ACHN (cell line): Measurements from ENCODE around the gene ATOSB.

Source experiments
- DNase-seq: peaks from one replicate; pipeline ENCODE4 v3.0.0-alpha.2; 2015
- in situ Hi-C: cut with HindIII; loops from 2 replicates; pipeline ENCODE4 v1.10.0; 2017; ENCODE audit warnings: low sequenced_read_pairs, low pct_ligation_motif_present, low pct_unique_long_range_greater_than_20kb

ATOSB gene

DNA sequence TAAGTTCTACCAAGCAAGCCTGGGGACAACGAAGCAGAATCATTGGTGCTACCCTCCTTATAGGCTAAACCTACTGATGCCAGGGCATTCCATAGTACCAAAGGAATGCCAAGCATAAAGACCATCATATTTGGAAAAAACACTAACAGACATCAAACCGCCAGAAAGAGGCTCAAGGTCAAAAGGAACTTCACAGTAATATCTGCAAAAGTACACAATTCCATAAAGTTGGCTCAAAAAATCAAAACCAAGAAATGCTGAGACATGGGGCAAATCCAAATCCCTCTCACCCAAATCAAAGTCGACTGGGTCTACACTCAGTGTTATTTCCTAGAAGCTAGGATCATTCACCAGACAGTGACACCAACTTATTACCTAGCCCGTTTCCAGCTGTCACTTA lies 46.6 kb downstream of the ATOSB start:
- in situ Hi-C loops, result no loop called here

GRCh38 chr9:35067056-35067455 lies 48.6 kb downstream of the ATOSB start:
- DNase-seq, result no peak
- in situ Hi-C loops, result no loop called here

More for the DNA sequence above, 46.6 kb downstream of the ATOSB start:
- no peak for DNase-seq

GRCh38 chr9:35060548-35061207 lies 55.0 kb downstream of the ATOSB start:
- in situ Hi-C loops, result no loop called here
- DNase-seq, result no peak

- in situ Hi-C loops, result no loop called here
These were observed 56.2 kb downstream of the ATOSB start for GRCh38 chr9:35059438-35059837.

DNA sequence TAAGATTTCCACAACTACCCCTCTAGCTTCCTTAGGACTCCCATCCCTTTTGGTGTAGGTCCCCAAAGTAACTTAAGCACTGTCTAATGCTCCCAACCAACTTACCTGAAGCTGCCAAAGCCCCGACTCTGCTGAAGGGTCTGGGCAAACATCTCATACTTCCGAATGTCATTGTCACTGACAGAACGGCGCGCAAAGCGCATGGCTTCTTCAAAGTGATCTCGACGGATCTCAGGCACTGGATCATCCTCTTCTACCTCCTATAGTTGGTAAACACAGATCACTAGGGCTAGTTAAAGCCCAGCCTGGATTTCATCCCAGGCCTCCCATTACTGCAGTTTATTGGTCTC lies 58.4 kb downstream of the ATOSB start:
- DNase-seq, result no peak
- in situ Hi-C loops, result no loop called here

More at GRCh38 chr9:35059438-35059837, 56.2 kb downstream of the ATOSB start:
- DNase-seq, result no peak

DNA sequence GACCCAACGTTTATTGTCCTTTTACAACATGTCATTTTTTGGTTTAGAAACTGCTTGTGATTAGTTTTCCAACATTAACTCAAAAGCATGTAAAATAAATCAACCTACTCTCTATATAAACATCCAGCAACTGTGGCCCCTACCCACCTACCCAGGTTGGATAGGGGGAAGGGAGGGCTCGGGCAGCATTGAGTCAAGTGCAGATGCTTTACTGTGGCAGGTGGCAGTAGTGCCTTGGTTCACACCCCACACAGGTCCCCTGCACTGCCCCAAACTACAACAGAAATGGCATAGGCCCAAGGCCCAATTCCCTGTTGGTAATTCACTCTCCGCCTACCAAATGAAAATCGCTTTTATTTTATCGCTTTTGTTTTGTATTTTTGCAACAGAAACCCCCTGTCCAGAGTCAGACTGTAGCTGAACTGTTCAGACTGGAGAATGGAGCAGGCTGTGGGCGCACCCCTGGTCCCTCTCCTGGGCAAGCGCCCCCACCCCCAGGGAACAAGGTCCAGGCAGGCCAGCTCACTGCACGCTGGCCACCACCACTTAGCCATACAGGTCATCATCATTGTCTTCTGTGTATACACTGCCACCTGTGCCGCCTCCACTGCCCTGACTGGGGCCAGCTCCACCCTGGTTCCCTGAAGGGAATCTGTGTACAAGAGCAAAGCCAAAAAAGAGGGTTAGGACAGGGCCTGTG lies 58.9 kb downstream of the ATOSB start:
- in situ Hi-C loops, result no loop called here

DNA sequence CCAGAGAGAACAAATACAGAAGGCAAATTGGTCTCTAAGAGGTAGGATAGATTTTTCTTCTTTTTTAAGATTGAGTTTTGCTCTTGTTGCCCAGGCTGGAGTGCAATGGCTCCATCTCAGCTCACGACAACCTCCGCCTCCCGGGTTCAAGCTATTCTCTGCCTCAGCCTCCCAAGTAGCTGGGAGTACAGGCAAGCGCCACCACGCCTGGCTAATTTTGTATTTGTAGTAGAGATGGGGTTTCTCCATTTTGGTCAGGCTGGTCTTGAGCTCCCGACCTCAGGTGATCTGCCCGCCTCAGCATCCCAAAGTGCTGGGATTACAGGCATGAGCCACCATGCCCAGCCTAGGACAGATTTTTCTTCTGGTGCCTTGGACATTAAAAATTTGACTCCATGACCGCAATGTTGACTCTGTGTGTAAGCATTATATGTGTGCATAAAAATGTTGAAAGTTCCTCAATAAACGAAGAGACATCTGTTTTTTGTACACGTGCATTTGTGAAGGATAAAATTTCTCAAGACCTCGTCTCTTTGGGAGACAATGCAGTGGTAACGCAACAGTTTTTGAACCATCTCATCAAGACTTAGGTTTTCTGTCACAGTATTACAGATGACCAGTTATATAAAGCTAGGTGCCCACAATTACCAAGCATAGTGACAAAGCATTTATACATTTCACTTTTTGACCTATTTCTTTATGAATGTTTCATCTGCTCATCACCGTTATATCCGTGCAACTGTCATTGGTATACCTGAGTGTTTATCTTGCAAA lies 60.6 kb downstream of the ATOSB start:
- in situ Hi-C loops, result no loop called here

More for the DNA sequence above, 58.9 kb downstream of the ATOSB start:
- no peak for DNase-seq

DNA sequence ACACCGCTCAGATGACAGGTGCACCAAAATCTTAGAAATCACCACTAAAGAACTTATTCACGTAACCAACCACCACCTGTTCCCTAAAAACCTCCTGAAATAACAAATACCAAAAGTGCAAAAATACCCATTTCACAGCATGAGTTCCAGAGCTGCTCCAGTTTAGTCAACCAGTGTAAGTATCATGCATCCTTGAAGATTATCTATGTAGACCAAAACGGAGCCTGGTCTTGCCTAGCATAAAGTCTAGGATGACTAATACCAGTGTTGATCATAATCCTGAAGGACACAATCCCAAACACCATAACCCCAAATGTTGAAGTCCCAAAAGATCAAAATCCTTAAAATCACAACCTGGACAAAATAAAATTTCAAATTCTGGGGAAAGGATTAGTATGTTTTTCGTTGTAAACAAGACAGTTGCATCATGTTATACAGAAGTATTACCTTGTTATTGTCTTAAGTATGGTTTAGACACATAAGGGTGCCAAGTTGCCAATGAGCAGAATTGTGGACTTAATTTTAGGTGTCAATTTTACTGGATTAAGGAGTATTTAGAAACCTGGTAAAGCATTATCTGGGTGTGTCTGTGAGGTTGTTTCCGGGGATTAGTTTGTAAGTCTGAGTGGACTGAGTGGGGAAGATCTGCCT lies 61.4 kb downstream of the ATOSB start:
- no peak for DNase-seq
- in situ Hi-C loops, result no loop called here

More for the DNA sequence above, 60.6 kb downstream of the ATOSB start:
- no peak for DNase-seq
